Suprapubic skin (tissue), 4 donors: ENCODE results near the gene PARD6B. TPM values are rescaled to one million over a fixed set of nuclear protein-coding genes. Genes with fewer than 3 reads are reported as not detected.

ENCODE experiments used
- DNase-seq, 2 donors: peaks; one replicate each; pipeline ENCODE4 v3.0.0-alpha.2; 2019; ENCODE audit warnings: low spot score in 2 of 2
- H3K27ac ChIP-seq: fragments of 200-600 bp; sonication (generic); one replicate; pipeline ENCODE4 v1.5.1; 2019
- H3K27me3 ChIP-seq: fragments of 200-600 bp; sonication (generic); one replicate; pipeline ENCODE4 v1.5.1; 2019
- H3K36me3 ChIP-seq: fragments of 200-600 bp; sonication (generic); one replicate; pipeline ENCODE4 v1.5.1; 2019
- H3K4me1 ChIP-seq: fragments of 200-600 bp; sonication (generic); one replicate; pipeline ENCODE4 v1.5.1; 2019
- H3K4me3 ChIP-seq: fragments of 200-600 bp; sonication (generic); one replicate; pipeline ENCODE4 v1.5.1; 2019; ENCODE audit warnings: mild to moderate bottlenecking
- H3K9me3 ChIP-seq: fragments of 200-600 bp; sonication (generic); one replicate; pipeline ENCODE4 v1.5.1; 2019
- CTCF ChIP-seq, 2 donors: fragments of 200-600 bp in 1 of 2; fragments of 450-650 bp in 1 of 2; sonication (generic) in 1 of 2; IDR thresholded peaks; one replicate each; pipeline ENCODE4 v1.5.1; 2016 to 2019; ENCODE audit warnings: antibody characterized with exemption in 2 of 2, mild to moderate bottlenecking in 1 of 2, moderate library complexity in 1 of 2
- EP300 ChIP-seq: sonication (generic); formaldehyde crosslinking; IDR thresholded peaks from one replicate; pipeline ENCODE4 v1.6.1; 2017; ENCODE audit warnings: antibody characterized with exemption
- POLR2A ChIP-seq, 2 donors: fragments of 450-650 bp; IDR thresholded peaks; one replicate each; pipeline ENCODE4 v1.6.1; 2017; ENCODE audit warnings: antibody characterized with exemption in 2 of 2, mild to moderate bottlenecking in 2 of 2, moderate library complexity in 2 of 2
- POLR2AphosphoS5 ChIP-seq, 3 donors: sonication (generic); formaldehyde crosslinking; IDR thresholded peaks; one replicate each; pipeline ENCODE4 v1.6.1; 2017; ENCODE audit warnings: antibody characterized with exemption in 3 of 3
- WGBS: methylation state at CpG from one replicate; pipeline ENCODE4 v1.1.5; 2018; 5-methylcytosine and 5-hydroxymethylcytosine counted together
- total RNA-seq, 4 donors: library from RNA; depleted of rRNA; stranded (reverse); fragments of >200 nt; gene quantifications; one replicate each; pipeline ENCODE4 v1.1.0, GENCODE V29; 2016

The PARD6B gene
- total RNA-seq, 4 donors from 2014 or later = 7.6 to 10.3 (median 8.4) TPM

GRCh38 chr20:50688256-50688975 lies 43.0 kb upstream of the PARD6B start:
- no peak for DNase-seq
- Histone ChIP-seq H3K4me3 (no peak overlapping the region), H3K27me3 (peaks cover 32% of the 10 kb centered on the region), H3K36me3 (no peaks in the 10 kb centered on the region), H3K27ac (no peak overlapping the region), H3K9me3 (no peaks in the 10 kb centered on the region), H3K4me1 (peaks cover 27% of the 10 kb centered on the region)
- 86% methylated on average over 8 of the region's 8 CpGs for WGBS
- TF ChIP-seq POLR2A (IDR thresholded peaks at IDR 0.05) = no peak
- no peak for TF ChIP-seq POLR2AphosphoS5 (IDR thresholded peaks at IDR 0.05)
- no peak for TF ChIP-seq EP300
- TF ChIP-seq CTCF (IDR thresholded peaks at IDR 0.05) = no peak

GRCh38 chr20:50689864-50690649 lies 41.3 kb upstream of the PARD6B start:
- Histone ChIP-seq H3K4me1 (peaks cover 27% of the 10 kb centered on the region), H3K27me3 (peaks cover 35% of the 10 kb centered on the region), H3K27ac (peak overlapping the region; percentile 24), H3K4me3 (peak overlapping the region; percentile 53), H3K9me3 (no peaks in the 10 kb centered on the region), H3K36me3 (no peaks in the 10 kb centered on the region)
- WGBS = 35% methylated on average over 10 of the region's 10 CpGs
- DNase-seq = peak in 1 of 2 donors; percentile 82
- TF ChIP-seq POLR2A (IDR thresholded peaks at IDR 0.05) = no peak
- peak in 1 of 3 donors; percentile 24 for TF ChIP-seq POLR2AphosphoS5 (IDR thresholded peaks at IDR 0.05)

- Histone ChIP-seq H3K4me3 (peak within 1 kb of the TSS; percentile 53), H3K36me3 (no peaks in the 10 kb centered on the region), H3K27ac (peak within 1 kb of the TSS; percentile 67), H3K9me3 (no peaks in the 10 kb centered on the region), H3K27me3 (peaks cover 35% of the 10 kb centered on the region), H3K4me1 (peaks cover 27% of the 10 kb centered on the region)
- 25% methylated on average over 16 of the region's 42 CpGs for WGBS
- peak in 1 of 2 donors; percentile 66 for DNase-seq
- no peak for TF ChIP-seq POLR2A (IDR thresholded peaks at IDR 0.05)
- TF ChIP-seq POLR2AphosphoS5 (IDR thresholded peaks at IDR 0.05) = no peak
- TF ChIP-seq CTCF (IDR thresholded peaks at IDR 0.05) = no peak
- TF ChIP-seq EP300 = no peak
These were observed 40.5 kb upstream of the PARD6B start, which contains the start of gene RIPOR3 for GRCh38 chr20:50690650-50691572. Gene RIPOR3, minus strand, starts transcription at chr20:50691542. Its CDS starts 414 bp downstream, at chr20:50691128.

- peaks cover 27% of the 10 kb centered on the region for H3K4me1 ChIP-seq
- H3K4me3 ChIP-seq = peak overlapping the region; percentile 53
- H3K27ac ChIP-seq = peak overlapping the region; percentile 67
- DNase-seq = peak in 1 of 2 donors; percentile 67
- H3K36me3 ChIP-seq = no peaks in the 10 kb centered on the region
- H3K27me3 ChIP-seq = peaks cover 35% of the 10 kb centered on the region
- WGBS = 45% methylated on average over 21 of the region's 23 CpGs
- no peaks in the 10 kb centered on the region for H3K9me3 ChIP-seq
- TF ChIP-seq POLR2AphosphoS5 (IDR thresholded peaks at IDR 0.05) = no peak
- no peak for TF ChIP-seq EP300
- TF ChIP-seq CTCF (IDR thresholded peaks at IDR 0.05) = no peak
- TF ChIP-seq POLR2A (IDR thresholded peaks at IDR 0.05) = no peak
These were observed 39.5 kb upstream of the PARD6B start for GRCh38 chr20:50691573-50692551.
